Iris pigment epithelial cell (primary cell): ENCODE data around the gene NOL3.
"Not testable (repeated sequence)": the region's sequence is repeated elsewhere in the genome, so short reads cannot be mapped to it uniquely, and the experiment has no call there.

ENCODE experiments used
- DNase-seq: peaks from one replicate; pipeline ENCODE4 v3.0.0-alpha.2; 2011; ENCODE audit warnings: low read depth

NOL3 gene

DNA sequence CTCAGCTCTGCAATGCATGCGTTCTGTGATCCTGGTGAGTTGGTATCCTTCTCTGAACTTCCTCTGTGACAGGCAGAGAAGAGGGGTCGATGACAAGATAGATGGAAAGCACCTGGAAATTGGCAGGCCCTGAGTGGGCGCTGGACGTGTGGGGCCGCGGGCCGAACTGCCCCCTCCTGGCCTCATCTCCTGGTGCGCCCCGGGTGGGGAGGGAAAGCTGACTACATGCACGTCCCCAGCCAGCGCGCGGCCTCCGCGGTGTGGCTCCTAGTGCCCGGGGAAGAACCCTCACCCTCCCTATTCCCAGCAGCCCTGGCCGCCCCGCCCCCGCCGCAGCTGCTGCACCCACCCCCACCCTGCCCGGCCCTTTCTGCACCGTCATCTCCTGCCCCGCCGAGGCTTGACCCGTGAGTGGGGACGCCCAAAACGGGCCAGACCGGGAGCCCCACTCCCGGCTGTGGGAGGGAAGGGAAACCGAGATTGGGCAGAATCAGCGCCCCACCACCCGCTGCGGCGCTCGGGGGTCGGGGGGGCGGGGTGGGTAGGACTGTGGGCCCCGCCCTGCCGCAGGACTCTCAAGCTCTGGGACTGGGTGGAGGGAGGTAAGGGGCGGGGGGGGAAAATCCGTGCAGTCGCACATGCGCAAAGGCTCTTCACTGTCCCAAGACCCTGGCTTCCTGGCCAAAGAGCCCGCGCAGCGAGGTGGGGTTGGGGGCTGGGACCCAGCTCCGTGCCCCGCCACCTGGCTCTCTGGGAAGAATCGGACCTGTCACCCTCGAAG is at the start of gene NOL3:
Gene NOL3 (plus strand): TSS at position 371 of the 781 bp plus-strand sequence.
- peak; percentile 83 for DNase-seq

DNA sequence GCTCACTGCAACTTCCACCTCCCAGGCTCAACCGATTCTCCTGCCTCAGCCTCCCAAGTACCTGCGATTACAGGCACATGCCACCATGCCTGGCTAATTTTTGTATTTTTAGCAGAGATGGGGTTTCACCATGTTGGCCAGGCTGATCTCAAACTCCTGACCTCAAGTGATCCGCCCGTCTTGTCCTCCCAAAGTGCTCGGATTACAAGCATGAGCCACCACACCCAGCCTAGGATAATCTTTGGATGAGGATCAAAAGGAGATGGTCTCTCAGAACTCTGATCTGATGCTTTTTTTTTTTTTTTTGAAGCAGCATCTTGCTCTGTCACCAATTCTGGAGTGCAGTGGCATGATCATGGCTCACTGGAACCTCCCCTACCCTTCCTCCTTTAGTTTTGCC is 47.5 kb upstream of the NOL3 start:
- not testable (repeated sequence) for DNase-seq

DNA sequence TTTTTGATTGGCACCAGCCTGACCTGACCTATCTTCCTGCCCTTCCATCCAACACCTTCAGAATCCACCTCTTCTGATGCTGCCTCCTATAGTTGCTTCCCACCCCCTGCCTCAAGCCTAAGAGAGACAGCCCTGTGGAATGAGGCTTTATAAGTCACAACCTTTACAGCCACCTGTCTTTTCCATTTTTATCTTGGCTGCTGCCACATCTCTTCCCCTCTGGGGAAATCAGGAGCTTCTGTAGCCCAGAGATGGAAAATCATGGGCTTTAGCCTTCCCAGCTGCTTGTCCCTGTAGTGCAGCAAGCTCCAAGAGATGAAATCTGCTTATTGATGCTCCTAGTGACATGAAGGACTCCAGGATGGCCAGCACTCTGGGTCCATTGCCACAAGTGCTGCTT is 41.9 kb upstream of the NOL3 start:
- no peak for DNase-seq

DNA sequence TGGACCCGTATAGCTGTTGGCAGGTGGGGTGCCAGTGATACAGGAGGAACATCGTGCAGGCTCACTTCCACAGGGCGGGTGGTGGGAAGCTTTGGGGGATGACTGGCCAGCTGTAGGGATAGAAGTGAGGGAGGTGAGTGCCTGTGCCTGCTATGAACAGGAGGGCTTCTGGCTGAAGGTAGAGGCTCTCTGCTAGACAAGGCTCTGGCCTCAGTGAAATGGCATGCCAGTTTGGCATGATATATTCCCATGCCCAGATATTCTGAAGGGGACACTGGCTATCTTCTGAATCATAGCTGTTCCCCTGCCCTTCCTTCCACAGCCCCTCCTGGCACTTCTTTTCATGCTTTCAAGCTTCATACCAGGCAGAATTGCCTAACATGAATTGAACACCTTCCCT is 41.5 kb upstream of the NOL3 start:
- no peak for DNase-seq

DNA sequence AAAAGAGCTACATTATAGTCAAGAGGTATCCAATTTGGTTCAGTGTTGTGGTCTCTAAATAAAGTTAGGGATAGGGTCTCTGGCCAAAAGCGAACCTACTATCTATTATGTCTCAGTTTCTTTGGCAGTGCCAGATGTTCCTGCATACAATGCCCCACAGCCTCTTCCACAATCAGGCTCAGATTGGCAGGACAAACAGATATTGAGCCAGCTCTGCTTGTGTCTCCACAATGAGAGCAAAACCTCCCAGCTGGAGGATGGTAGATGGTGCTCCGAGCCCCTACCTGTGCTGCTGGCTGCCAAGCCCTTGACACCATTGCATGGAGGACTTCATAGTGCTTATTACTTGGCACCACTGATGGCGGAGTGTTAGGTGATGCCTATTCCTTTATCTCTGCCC is 40.9 kb upstream of the NOL3 start:
- no peak for DNase-seq

DNA sequence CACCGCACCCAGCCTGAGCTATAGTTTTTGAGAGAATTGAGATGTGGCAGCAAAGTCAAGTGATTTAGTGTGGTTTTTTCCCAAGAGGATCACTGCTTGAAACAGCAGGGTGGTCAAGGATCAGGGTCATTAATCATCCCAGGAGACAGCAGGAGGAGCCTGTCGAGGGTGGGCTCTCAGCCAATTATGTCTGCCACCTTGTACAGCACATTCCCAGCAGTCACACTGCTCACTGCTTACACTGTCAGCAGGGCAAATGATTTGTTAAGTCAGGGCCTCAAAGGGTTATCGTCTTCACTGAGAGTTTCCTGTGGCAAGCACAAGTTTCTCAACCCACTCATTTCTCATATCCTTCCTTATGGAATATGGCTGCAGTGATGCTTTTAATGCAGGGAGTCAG is 32.7 kb upstream of the NOL3 start:
- peak; percentile 33 for DNase-seq

DNA sequence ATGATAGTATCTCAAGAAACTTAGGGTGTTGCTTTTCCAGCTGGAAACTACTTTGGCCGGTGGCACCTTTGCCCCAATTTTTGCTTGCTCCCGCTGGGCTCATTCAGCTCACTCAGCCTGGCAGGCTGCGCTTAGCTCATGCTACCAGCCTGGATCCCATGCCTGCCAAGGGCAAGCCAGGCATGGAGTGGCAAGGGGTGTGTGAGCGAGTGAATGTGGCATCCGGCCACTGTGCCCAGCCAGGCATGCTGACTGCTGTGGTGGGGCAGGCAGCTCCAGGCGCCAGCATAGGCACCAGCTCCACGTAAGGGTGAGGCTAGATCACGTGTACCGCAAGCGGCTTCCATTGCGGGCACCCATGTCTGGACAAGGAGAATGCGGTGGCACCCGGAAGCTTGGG is 28.9 kb upstream of the NOL3 start:
- DNase-seq = no peak

DNA sequence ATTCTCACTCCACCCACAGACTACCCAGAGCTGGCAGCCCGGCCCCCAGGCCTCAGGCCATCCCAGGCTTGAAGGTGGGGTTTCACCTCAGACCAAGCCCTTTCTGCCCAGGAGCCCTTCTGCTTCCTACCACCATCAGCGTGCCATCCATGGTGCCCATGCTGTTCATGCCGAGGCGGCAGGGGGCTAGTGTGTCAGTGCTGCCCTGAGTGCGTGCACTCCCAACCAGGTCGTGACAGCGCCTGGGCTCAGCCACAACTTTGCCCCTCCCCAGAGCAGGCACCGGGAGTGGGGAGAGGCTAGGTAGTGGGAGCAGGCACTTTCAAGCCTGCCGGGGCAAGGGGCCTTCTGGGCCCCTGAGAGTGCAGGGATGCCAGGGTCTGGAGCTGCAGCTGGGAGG is 28.0 kb upstream of the NOL3 start:
- no peak for DNase-seq

DNA sequence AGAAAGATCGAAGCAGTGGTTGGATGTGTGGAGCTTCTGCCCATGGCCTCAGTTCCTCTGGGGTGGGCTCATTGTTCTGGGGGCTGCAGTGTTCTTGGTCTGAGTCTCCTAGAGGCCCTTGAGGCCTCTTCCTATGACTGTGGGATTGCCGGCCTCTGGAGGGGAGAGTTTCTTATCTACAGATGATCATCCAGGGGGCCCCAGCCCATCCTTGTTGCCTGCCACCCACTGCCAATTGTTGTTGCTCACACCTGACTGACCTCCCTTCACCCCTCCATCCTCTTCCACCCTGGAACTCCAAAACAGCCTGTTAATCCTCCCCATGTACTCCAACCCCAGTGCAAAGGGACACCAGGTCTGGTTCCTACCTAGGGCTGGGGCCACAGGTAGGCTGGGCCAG is 25.4 kb upstream of the NOL3 start:
- DNase-seq = no peak

DNA sequence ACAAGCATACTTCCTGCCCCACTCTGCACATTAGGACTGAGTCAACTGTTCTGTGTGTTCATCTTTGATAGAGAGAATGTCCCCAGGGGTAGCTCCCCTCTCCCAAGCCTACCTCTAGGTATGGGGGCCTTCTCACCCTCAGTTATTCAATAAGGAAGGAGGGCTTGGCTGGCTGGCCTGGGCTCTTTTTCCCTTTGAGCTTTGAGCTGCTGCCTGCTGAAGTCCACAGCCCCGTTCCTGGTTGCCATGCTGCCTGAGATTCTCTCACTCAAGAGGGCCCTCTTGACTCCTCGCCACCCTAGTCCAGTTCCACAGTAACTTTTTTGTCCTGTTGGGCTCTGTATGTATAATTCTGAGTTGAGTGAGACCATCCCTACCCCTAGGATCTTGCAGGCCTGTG is 24.6 kb upstream of the NOL3 start:
- DNase-seq = no peak

DNA sequence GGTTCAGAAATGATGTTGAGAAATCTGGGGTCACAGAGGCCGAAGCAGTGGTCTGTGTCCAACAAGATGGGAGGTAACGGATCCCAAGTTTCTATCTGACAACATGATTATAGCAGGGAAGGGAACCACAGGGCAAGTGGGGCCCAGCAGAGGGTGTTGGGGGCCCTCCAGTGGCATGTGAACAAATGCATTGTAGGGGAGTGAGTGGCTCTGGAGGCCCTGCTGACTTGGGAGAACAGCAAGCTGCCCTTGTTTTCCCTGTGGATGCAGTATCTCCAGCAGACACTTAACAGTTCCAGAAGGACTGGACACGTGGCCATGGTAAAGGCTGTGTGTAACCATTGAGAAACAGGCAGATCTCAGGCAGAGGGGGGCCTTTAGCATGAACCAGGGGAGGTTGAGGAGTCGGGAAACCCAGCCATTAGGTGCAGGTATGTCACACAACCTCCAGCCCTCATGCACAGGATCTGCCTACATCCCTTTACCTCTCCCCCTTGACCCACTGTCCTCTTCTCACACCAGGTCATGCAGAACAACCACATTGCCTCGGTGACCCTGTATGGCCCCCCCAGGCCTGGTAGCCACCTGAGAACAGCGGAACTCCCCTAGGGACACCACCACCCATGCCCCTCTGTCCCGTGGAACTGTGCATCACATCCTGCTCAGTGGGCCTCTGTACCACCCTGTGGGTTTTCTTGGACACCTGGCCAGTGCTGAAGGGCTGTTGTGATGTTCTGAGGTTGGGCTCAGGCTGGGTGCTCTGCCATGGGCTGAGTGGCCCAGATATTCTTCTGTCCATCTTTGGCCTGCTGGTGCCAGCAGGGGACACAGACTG is 23.6 kb upstream of the NOL3 start:
- DNase-seq = no peak

DNA sequence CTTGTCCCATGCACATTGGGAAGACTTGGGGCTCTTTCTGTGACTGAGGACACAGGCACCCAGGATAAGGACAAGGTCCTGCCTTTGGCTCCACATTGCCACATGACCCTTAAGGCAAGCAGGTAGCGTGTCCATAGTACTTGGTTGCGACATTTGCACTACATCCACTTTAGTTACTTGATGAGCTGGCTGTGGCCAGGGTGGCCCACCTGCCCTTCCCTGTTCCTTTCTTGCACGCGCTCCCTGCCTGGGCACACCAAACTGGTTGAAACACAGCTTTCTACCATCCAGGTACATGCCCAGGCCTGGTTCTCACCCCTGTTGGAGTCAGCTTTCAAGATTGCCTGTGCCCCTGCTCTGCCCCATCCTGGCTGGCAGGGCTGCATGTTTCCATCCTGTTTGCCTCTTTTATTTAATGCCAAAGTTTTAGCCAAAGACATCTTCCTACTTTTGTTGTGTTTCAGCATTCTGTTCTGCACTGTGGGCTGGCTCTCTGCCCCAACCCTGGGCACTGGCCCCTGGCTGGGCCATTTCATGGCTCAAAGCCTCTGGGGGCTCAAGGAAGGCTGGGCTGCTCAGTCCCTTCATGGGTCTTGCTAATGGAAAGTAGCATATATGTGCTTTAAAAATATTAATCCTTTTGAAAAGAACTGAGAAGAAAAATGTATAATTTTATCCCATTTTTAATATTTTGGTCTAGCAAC is 22.7 kb upstream of the NOL3 start:
- DNase-seq = no peak

DNA sequence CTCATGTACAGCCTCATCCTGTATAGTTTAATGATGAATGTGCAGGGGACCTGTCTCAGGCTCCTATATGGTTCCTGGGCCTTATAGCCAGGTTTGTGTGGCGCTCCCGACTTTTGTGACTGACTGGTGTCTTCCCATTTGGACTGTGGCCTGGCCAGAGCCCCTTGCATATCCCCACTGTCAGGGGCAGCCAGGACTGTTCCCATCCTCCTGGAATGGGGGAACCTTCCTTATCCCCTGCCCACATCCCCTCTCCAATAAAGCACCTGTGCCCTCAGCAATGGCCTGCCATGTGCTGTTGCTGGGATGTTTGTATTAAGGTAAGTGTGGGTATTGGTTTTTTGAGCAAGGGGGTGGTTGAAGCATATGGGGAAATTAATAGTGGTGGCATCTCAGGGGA is 22.1 kb upstream of the NOL3 start:
- DNase-seq = no peak

DNA sequence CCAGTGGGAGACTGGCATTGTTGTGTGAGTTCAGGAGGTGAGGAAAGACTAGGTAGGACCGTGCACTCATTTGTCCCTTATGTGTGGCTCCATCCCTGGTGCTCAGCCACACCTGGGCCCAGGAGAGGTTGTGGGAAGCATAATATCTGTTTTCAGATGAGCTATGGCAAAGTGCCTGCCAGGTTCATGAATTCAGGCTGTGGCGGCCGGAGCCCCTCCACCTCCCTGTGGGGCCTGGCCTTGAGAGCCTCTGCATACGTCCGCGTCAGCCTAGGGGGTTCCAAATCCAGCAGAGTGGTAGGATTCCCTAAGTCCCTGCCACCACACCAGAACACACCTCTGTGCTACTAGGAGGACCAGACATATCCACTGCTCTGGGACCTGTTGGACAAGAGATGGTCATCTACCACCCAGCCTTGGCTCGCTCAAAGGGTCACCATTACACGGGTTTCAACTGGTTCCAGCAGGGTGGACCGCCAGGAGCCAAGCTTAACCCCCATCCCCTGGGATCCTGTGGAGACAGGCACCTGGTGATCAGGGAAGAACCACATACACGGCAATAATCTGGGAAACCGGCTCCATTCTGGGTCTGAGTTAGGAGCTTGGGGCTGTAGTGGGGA is 21.6 kb upstream of the NOL3 start:
- DNase-seq = no peak

DNA sequence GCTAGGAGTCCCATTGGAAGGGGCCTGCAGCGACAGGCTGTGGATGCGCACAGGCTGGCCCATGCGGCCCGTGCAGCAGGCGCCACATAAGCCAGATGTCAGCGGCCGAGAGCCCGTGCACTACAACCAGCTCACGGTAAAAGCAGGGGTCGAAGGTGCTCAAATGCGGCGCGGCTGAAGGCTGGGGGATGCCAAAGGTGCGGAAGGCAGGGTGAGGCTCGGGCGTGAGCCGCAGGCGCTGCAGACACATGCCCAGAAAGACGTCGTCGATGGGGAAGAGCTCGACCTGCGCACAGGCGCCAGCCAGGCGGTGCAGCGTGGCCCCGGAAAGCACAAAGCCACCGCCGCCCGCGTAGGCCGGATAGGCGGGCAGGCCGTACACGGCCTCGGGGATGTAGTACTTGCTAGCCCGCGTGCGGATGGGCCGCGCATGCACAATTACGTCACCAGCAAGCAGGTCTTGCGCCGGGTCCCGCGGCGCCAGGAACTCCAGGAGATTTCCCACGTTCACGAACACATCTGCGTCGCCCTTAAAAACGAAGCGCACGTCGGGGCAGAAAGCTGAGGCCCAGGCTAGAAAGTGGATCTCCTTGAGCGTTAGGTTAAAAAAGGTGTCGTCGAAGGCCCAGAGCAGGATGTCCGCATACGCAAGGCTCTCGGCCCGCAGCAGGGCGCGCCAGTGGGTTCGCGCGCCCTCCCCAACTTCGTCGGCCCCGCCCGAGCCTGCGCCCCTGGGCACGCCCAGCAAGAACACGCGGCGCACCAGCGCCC is 20.9 kb upstream of the NOL3 start:
- no peak for DNase-seq

DNA sequence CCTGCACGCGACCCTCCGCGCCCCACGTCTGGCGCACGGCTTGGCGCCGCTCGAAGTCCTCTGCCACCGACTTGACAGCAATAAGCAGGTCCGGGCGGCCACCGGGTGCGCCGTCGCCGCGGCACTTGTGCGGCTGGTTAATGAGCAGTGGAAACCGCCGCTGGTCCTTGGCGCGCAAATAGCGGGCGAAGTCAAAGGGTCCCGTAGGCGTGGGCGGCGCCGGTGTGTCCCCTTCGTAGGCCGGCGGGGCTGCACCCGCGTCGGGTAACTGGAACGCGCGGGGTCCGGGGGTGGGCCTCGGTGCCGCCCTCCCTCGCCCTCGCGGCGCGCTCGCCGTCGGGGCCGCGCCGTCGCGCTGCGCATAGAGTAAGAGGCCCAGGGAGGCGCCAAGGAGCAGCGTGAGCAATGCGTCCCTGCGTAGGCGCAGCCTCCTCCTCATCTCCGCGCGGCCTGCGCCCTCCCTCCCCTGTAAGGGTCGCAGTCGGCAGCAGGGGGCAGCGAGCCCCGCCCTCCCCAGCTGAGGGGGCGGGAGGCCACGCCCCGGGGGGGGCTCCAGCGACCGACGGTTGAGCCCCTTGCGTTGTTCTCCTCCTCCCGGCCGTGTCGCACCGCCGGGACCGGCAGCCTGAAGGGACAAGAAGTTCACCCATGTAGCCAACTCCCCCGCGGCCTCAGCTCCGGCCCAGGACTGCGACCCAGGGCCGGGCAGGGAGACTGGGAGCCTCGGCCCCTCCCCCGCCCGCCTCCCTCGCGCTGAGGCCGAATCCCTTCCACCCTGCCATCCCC is 20.1 kb upstream of the NOL3 start:
- DNase-seq = peak; percentile 75

DNA sequence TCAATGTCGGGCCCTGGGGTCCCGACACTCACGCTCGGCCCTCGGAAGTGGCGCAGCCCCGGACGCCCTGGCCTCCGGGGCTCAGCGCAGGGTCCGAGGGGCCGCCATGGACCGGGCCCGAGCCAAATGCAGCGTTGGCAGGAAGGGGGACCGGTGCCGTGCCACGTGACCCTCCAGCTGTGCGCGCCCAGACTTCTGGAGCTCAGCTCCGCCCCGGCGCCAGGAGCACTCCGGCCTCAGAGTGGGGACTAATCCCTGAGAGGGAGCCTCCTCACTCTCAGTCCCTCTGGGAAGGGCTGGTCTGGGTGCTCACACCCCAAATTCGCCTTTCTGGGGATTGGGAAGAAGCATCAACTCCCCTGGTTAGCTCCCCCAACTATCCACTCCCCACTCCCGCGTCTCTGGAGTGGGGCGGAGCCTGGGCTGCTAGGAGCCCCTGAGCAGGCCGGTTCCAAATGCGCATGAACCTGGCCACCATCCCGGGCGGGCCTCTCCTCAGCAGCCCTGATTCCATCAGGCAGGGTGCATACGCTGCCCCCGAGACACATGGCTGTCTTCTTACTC is 19.4 kb upstream of the NOL3 start, which contains the start of gene B3GNT9:
Gene B3GNT9 (minus strand): TSS at position 166 of the 564 bp plus-strand sequence. CDS start 513 bp downstream, outside the sequence.
- DNase-seq = peak; percentile 81

DNA sequence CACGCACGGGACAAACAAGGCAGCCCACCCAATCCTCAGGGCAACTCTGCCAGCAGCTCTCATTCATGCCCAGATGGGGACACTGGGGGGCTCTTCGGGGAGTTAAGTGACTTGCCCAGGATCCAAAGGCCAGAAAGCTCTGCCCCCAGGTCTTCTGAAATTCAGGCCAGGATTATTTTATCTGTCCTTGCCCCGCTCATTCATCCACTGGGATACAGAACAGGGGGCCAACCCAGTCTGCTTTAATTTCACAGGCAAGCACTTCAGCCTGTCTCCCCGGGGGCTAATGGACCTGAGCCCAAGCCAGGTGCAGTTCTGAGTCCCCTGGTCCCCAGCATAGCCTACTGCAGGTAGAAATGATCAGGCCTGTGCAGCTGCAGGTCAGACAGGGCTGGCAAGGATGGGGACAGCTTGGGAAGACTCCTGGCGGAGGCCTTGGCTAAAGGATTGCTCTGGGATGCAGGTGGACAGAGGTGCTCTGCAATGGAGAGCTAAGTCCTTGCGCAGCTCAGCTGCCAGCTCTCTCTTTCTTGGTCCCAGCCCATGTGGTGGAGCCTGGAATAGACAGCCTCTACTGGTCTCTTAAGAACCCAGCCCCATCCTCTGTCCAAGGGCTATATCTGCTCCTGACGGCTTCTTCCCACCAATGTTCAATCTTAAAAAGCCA is 18.8 kb upstream of the NOL3 start:
- DNase-seq = no peak

DNA sequence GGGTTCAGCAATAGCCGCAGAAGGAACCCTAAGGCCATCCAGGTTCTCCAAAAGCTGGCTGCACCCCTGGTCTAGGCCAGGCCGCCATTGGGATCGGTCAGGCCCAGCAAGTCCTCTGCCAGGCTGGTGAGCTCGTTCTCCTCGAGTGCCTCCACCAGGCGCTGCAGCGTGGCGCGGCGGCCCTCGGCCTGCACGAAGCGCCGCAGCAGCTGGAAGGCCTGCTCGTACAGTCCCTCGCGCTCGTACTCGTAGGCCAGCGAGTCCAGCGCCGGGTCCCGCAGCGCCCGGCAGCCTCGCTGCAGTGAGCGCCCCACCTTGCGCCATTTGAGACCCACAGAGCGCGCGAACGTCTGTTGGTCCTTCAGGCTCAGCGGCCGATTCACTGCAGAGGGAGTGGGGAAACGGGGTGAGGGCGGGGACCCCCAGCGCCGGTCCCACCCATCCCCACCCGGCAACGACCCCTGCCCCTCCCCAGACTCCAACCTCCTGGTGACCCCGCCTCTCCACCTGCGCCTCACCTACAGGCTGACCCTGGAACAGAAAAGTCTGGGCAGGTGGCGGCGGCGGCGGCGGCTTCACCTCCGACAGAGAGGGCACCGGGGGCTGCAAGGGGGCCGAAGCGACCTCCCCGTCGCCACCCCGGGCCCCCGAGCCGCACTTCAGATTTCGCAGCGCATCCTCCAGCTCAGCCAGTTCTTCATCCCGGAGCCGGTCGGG is 15.6 kb upstream of the NOL3 start:
- no peak for DNase-seq
